Osteoblast (primary cell): Measurements from ENCODE around the gene NME4. TPM values are rescaled to one million over a fixed set of nuclear protein-coding genes. Genes with fewer than 3 reads are reported as not detected.

Experiments used
- DNase-seq: peaks from one replicate; pipeline ENCODE4 v3.0.0; 2011; ENCODE audit warnings: low spot score, mixed read lengths; ENCODE audit not compliant: insufficient read length; ENCODE audit errors: missing footprints
- H2AFZ ChIP-seq: 2 replicates; pipeline ENCODE4 v1.6.0; 2011; ENCODE audit warnings: mild to moderate bottlenecking, low read length
- H3K27ac ChIP-seq: 2 replicates; pipeline ENCODE4 v1.5.1; 2011; ENCODE audit warnings: mild to moderate bottlenecking, low read depth, low read length, moderate library complexity
- H3K27me3 ChIP-seq: 2 replicates; pipeline ENCODE4 v1.6.0; 2012; ENCODE audit warnings: mild to moderate bottlenecking, control low read depth, inconsistent platforms, low read length, moderate library complexity; ENCODE audit not compliant: insufficient read depth
- H3K36me3 ChIP-seq: 2 replicates; pipeline ENCODE4 v1.5.1; 2011; ENCODE audit warnings: mild to moderate bottlenecking, low read length, control low read depth, moderate library complexity; ENCODE audit not compliant: insufficient read depth
- H3K4me1 ChIP-seq: 2 replicates; pipeline ENCODE4 v1.5.1; 2011; ENCODE audit warnings: mild to moderate bottlenecking, low read length, control low read depth, moderate library complexity; ENCODE audit not compliant: insufficient read depth
- H3K4me2 ChIP-seq: 2 replicates; pipeline ENCODE4 v1.6.0; 2011; ENCODE audit warnings: mild to moderate bottlenecking, low read length; ENCODE audit not compliant: insufficient read depth
- H3K4me3 ChIP-seq: fragments of 200-600 bp; sonication (generic); 3 replicates; pipeline ENCODE4 v1.5.1; 2012; ENCODE audit warnings: mild to moderate bottlenecking, low read length, inconsistent platforms; ENCODE audit not compliant: insufficient read depth
- H3K79me2 ChIP-seq: 2 replicates; pipeline ENCODE4 v1.6.0; 2012; ENCODE audit warnings: mild to moderate bottlenecking, low read length, control low read depth, inconsistent platforms; ENCODE audit not compliant: insufficient read depth
- H3K9me3 ChIP-seq: 2 replicates; pipeline ENCODE4 v1.5.1; 2011; ENCODE audit warnings: low read depth, low read length, control low read depth
- H4K20me1 ChIP-seq: 2 replicates; pipeline ENCODE4 v1.6.0; 2012; ENCODE audit warnings: mild to moderate bottlenecking, low read length, control low read depth; ENCODE audit not compliant: insufficient read depth
- total RNA-seq: library from RNA; depleted of rRNA; stranded (reverse); fragments of >200 nt; gene quantifications from 2 replicates; pipeline ENCODE4 v1.2.3, GENCODE V29; 2012
- TF ChIP-seq, protein P1 (sequence below): IDR thresholded peaks from 2 replicates; pipeline ENCODE4 v1.5.1; 2011; ENCODE audit warnings: mild to moderate bottlenecking, low read depth, low read length, moderate library complexity; ENCODE audit errors: extremely low read depth

Gene NME4
- total RNA-seq, 1 donor = 83.6 TPM

DNA sequence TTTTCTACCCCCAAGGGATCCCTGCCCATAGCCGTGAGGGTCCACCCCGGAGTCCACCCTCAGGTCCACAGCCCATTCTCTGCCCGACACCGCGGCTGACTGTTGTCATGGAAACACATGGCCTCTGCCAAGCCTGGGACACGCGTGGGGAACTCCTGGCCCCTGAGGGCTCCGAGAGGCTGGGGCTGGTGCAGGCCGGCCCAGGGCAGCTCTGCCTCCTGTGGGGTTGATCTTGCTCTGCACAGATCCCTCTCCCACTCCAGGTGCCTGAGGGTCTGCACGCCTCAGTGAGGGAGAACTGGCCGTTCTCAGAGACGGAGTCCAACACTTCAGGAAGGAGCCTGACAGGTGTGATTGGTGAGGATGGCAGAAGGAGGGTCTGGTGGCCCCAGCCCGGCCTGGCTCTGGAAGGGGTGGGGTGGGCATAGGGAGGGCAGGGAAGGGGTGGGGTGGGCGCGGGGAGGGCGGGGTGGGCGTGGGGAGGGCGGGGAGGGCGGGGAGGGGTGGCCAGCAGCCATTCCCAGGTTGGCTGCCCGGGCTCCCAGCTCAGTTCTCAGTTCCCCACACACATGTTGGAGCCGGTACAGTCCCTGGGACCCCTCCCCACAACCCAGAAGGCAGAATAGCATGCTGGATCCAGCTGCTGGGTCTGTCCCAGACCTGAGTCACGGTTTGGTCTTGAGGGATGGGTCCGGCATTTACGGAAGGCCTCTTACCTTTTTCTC lies 33.1 kb upstream of the NME4 start:
- Histone ChIP-seq H4K20me1 (no peaks in the 10 kb centered on the region), H3K27me3 (peaks cover 8% of the 10 kb centered on the region), H3K4me3 (no peak overlapping the region), H3K4me2 (no peak overlapping the region), H3K79me2 (no peaks in the 10 kb centered on the region), H3K36me3 (peaks cover 21% of the 10 kb centered on the region), H3K4me1 (no peaks in the 10 kb centered on the region), H3K27ac (no peak overlapping the region), H2AFZ (no peak overlapping the region), H3K9me3 (no peaks in the 10 kb centered on the region)
- TF ChIP-seq, protein P1, sequence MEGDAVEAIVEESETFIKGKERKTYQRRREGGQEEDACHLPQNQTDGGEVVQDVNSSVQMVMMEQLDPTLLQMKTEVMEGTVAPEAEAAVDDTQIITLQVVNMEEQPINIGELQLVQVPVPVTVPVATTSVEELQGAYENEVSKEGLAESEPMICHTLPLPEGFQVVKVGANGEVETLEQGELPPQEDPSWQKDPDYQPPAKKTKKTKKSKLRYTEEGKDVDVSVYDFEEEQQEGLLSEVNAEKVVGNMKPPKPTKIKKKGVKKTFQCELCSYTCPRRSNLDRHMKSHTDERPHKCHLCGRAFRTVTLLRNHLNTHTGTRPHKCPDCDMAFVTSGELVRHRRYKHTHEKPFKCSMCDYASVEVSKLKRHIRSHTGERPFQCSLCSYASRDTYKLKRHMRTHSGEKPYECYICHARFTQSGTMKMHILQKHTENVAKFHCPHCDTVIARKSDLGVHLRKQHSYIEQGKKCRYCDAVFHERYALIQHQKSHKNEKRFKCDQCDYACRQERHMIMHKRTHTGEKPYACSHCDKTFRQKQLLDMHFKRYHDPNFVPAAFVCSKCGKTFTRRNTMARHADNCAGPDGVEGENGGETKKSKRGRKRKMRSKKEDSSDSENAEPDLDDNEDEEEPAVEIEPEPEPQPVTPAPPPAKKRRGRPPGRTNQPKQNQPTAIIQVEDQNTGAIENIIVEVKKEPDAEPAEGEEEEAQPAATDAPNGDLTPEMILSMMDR = no peak
- no peak for DNase-seq

DNA sequence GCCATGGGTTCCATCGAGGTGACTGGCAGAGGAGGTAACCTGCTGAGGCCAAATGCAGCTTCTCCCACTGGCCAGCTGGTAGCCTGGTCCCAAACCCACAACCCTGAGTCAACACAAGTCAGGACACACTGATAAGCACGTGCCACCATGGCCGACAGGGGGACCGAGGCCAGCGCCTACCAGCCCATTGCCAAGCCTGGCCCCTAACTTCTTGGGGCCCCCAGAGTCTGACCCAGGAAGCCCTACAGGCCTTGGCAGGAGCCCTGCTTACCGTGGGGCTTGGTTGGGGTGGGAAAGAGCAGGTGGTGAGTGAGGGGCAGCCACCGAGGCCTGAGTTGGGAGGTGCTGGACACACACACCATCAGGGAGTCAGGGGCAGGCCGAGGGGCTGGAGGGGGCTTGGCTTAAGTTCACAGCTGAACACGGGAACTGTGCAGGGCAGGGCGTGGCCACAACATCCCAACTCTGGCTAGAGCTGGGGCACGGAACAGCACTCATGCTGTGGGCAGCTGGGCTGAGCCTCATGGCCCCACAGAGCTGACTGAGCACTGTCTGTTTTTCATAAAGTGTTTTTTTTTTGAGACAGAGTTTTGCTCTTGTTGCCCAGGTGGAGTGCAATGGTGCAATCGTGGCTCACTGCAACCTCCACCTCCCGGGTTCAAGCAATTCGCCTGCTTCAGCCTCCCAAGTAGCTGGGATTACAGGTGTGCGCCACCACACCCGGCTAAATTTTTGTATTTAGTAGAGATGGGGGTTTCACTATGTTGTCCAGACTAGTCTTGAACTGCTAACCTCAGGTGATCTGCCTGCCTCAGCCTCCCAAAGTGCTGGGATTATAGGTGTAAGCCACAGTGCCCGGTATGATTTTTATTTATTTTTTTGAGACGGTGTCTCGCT lies 32.2 kb upstream of the NME4 start:
- Histone ChIP-seq H3K4me1 (peaks cover 6% of the 10 kb centered on the region), H3K9me3 (no peaks in the 10 kb centered on the region), H3K27me3 (peaks cover 8% of the 10 kb centered on the region), H4K20me1 (no peaks in the 10 kb centered on the region), H2AFZ (no peak overlapping the region), H3K79me2 (no peaks in the 10 kb centered on the region), H3K4me3 (no peak overlapping the region), H3K27ac (no peak overlapping the region), H3K4me2 (no peak overlapping the region), H3K36me3 (peaks cover 21% of the 10 kb centered on the region)
- peak; percentile 92 for DNase-seq
- TF ChIP-seq, protein P1 = no peak

DNA sequence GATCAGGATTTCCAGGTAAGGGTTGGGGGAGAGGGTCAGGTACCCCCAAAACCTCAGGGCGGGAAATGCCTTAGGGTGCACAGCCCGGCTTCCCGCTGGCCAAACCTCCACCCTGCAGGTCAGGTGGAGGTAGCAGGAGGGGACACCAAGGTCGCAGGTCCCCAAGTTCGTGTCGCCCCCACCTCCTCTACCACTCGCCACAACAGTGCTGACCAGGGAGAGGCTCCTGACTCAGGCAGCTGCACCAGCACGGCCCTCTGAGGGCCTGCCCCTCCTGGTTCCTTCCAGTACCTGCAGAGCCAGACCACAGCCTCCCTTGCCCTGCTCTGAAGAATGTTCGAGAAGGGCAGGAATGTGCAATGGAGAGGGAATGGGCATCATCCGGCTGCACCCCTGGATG lies 30.5 kb upstream of the NME4 start:
- TF ChIP-seq, protein P1 = no peak
- H4K20me1 ChIP-seq = no peaks in the 10 kb centered on the region

More for the DNA sequence above, 30.5 kb upstream of the NME4 start:
- no peak overlapping the region for H3K27ac ChIP-seq
- no peaks in the 10 kb centered on the region for H3K79me2 ChIP-seq
- H3K4me1 ChIP-seq = peaks cover 7% of the 10 kb centered on the region
- peaks cover 8% of the 10 kb centered on the region for H3K27me3 ChIP-seq
- no peak overlapping the region for H2AFZ ChIP-seq
- no peak overlapping the region for H3K4me2 ChIP-seq
- DNase-seq = no peak
- H3K4me3 ChIP-seq = no peak overlapping the region
- no peaks in the 10 kb centered on the region for H3K9me3 ChIP-seq
- H3K36me3 ChIP-seq = peaks cover 22% of the 10 kb centered on the region
